Measurements from ENCODE around the gene SAPCD2.

SAPCD2 gene

GRCh38 chr9:137110911-137111787, 40.8 kb upstream of the SAPCD2 start:
- WGBS (ENCODE audit: insufficient coverage): 96% methylated on average over 22 of the region's 28 CpGs
- Histone ChIP-seq H3K9me3 (ENCODE audit: control extremely low read depth in 1 of 5, control insufficient read depth in 4 of 5, insufficient read depth in 2 of 5, low read depth in 1 of 5, low read length in 4 of 5) (no peaks in the 10 kb centered on the region), H3K4me3 (ENCODE audit: control insufficient read depth in 1 of 7, extremely low read depth in 1 of 7, insufficient read depth in 4 of 7, low read depth in 2 of 7, low read length in 6 of 7) (no peak overlapping the region), H3K27ac (ENCODE audit: insufficient read depth in 1 of 2, low read depth in 1 of 2, low read length in 2 of 2, poor library complexity in 1 of 2, severe bottlenecking in 2 of 2) (no peak overlapping the region), H3K36me3 (ENCODE audit: control insufficient read depth in 4 of 4, insufficient read depth in 4 of 4, low read length in 3 of 4) (peaks cover 0 to 68% (median 39%) of the 10 kb centered on the region in 4 experiments), H3K4me1 (ENCODE audit: control extremely low read depth in 1 of 4, control insufficient read depth in 4 of 4, insufficient read depth in 4 of 4, low read length in 3 of 4) (peaks cover 0 to 13% (median 11%) of the 10 kb centered on the region in 4 experiments), H3K27me3 (replicated peaks in 2 of 5; ENCODE audit: control insufficient read depth in 4 of 5, insufficient read depth in 5 of 5, low read length in 4 of 5) (no peaks in the 10 kb centered on the region)
- ChIA-PET POLR2A (interaction anchor here (0.6 to 1.3 kb wide), 2 partner anchors 21 to 118 kb away, joined by 3 to 4 read pairs; no protein-coding TSS in a partner anchor), CTCF (interaction anchor here (1.4 kb wide), 1 partner anchor 94 kb away, joined by 3 read pairs; no protein-coding TSS in a partner anchor)
- DNase-seq: no peak

- Histone ChIP-seq H3K27me3 (replicated peaks in 2 of 5; ENCODE audit: control insufficient read depth in 4 of 5, insufficient read depth in 5 of 5, low read length in 4 of 5) (no peaks in the 10 kb centered on the region), H3K9me3 (ENCODE audit: control extremely low read depth in 1 of 5, control insufficient read depth in 4 of 5, insufficient read depth in 2 of 5, low read depth in 1 of 5, low read length in 4 of 5) (no peaks in the 10 kb centered on the region), H3K27ac (ENCODE audit: insufficient read depth in 1 of 2, low read depth in 1 of 2, low read length in 2 of 2, poor library complexity in 1 of 2, severe bottlenecking in 2 of 2) (no peak overlapping the region), H3K36me3 (ENCODE audit: control insufficient read depth in 4 of 4, insufficient read depth in 4 of 4, low read length in 3 of 4) (peaks cover 0 to 76% (median 46%) of the 10 kb centered on the region in 4 experiments), H3K4me3 (ENCODE audit: control insufficient read depth in 1 of 7, extremely low read depth in 1 of 7, insufficient read depth in 4 of 7, low read depth in 2 of 7, low read length in 6 of 7) (no peak overlapping the region), H3K4me1 (ENCODE audit: control extremely low read depth in 1 of 4, control insufficient read depth in 4 of 4, insufficient read depth in 4 of 4, low read length in 3 of 4) (peaks cover 0 to 12% (median 11%) of the 10 kb centered on the region in 4 experiments)
- WGBS (ENCODE audit: insufficient coverage): 93% methylated on average over 38 of the region's 38 CpGs
- no peak for DNase-seq
- ChIA-PET POLR2A (no interaction called here), CTCF (interaction anchor here (1.4 kb wide), 1 partner anchor 94 kb away, joined by 3 read pairs; no protein-coding TSS in a partner anchor)
Measured at GRCh38 chr9:137110147-137110910, 40.0 kb upstream of the SAPCD2 start.

- CTCF ChIA-PET: interaction anchor here (1.1 to 1.8 kb wide), 2 partner anchors 9 to 23 kb away, joined by 3 to 7 read pairs; partner anchors contain the start of gene MAN1B1
- Histone ChIP-seq H3K4me3 (ENCODE audit: control insufficient read depth in 1 of 7, extremely low read depth in 1 of 7, insufficient read depth in 4 of 7, low read depth in 2 of 7, low read length in 6 of 7) (no peak overlapping the region), H3K9me3 (ENCODE audit: control extremely low read depth in 1 of 5, control insufficient read depth in 4 of 5, insufficient read depth in 2 of 5, low read depth in 1 of 5, low read length in 4 of 5) (no peaks in the 10 kb centered on the region), H3K4me1 (ENCODE audit: control extremely low read depth in 1 of 4, control insufficient read depth in 4 of 4, insufficient read depth in 4 of 4, low read length in 3 of 4) (peaks cover 0 to 5% (median 4%) of the 10 kb centered on the region in 4 experiments), H3K36me3 (ENCODE audit: control insufficient read depth in 4 of 4, insufficient read depth in 4 of 4, low read length in 3 of 4) (peaks cover 0 to 84% (median 50%) of the 10 kb centered on the region in 4 experiments), H3K27me3 (replicated peaks in 2 of 5; ENCODE audit: control insufficient read depth in 4 of 5, insufficient read depth in 5 of 5, low read length in 4 of 5) (no peaks in the 10 kb centered on the region), H3K27ac (ENCODE audit: insufficient read depth in 1 of 2, low read depth in 1 of 2, low read length in 2 of 2, poor library complexity in 1 of 2, severe bottlenecking in 2 of 2) (no peak overlapping the region)
- DNase-seq: no peak
- POLR2A ChIA-PET: no interaction called here
- WGBS (ENCODE audit: insufficient coverage): 93% methylated on average over 27 of the region's 34 CpGs
Measured at GRCh38 chr9:137109250-137110146, 39.1 kb upstream of the SAPCD2 start.

GRCh38 chr9:137108608-137109249, 38.4 kb upstream of the SAPCD2 start:
- H3K9me3 ChIP-seq (ENCODE audit: control extremely low read depth in 1 of 5, control insufficient read depth in 4 of 5, insufficient read depth in 2 of 5, low read depth in 1 of 5, low read length in 4 of 5): no peaks in the 10 kb centered on the region
- H3K27ac ChIP-seq (ENCODE audit: insufficient read depth in 1 of 2, low read depth in 1 of 2, low read length in 2 of 2, poor library complexity in 1 of 2, severe bottlenecking in 2 of 2): no peak overlapping the region
- peaks cover 0 to 90% (median 53%) of the 10 kb centered on the region in 4 experiments for H3K36me3 ChIP-seq (ENCODE audit: control insufficient read depth in 4 of 4, insufficient read depth in 4 of 4, low read length in 3 of 4)
- DNase-seq: no peak
- no peaks in the 10 kb centered on the region for H3K27me3 ChIP-seq (replicated peaks in 2 of 5; ENCODE audit: control insufficient read depth in 4 of 5, insufficient read depth in 5 of 5, low read length in 4 of 5)
- CTCF ChIA-PET: interaction anchor here (1.1 to 1.8 kb wide), 3 partner anchors 9 to 22 kb away, joined by 3 to 7 read pairs (median 7); partner anchors contain the start of gene MAN1B1
- 88% methylated on average over 25 of the region's 29 CpGs for WGBS (ENCODE audit: insufficient coverage)
- H3K4me1 ChIP-seq (ENCODE audit: control extremely low read depth in 1 of 4, control insufficient read depth in 4 of 4, insufficient read depth in 4 of 4, low read length in 3 of 4): peaks cover 0 to 5% (median 4%) of the 10 kb centered on the region in 4 experiments
- POLR2A ChIA-PET: no interaction called here
- no peak overlapping the region for H3K4me3 ChIP-seq (ENCODE audit: control insufficient read depth in 1 of 7, extremely low read depth in 1 of 7, insufficient read depth in 4 of 7, low read depth in 2 of 7, low read length in 6 of 7)

GRCh38 chr9:137107982-137108381, 37.6 kb upstream of the SAPCD2 start:
- H3K36me3 ChIP-seq (ENCODE audit: control insufficient read depth in 4 of 4, insufficient read depth in 4 of 4, low read length in 3 of 4): peaks cover 0 to 95% (median 58%) of the 10 kb centered on the region in 4 experiments

More at GRCh38 chr9:137107982-137108381, 37.6 kb upstream of the SAPCD2 start:
- Histone ChIP-seq H3K4me3 (ENCODE audit: control insufficient read depth in 1 of 7, extremely low read depth in 1 of 7, insufficient read depth in 4 of 7, low read depth in 2 of 7, low read length in 6 of 7) (no peak overlapping the region), H3K27ac (ENCODE audit: insufficient read depth in 1 of 2, low read depth in 1 of 2, low read length in 2 of 2, poor library complexity in 1 of 2, severe bottlenecking in 2 of 2) (no peak overlapping the region), H3K4me1 (ENCODE audit: control extremely low read depth in 1 of 4, control insufficient read depth in 4 of 4, insufficient read depth in 4 of 4, low read length in 3 of 4) (no peaks in the 10 kb centered on the region), H3K27me3 (replicated peaks in 2 of 5; ENCODE audit: control insufficient read depth in 4 of 5, insufficient read depth in 5 of 5, low read length in 4 of 5) (no peaks in the 10 kb centered on the region), H3K9me3 (ENCODE audit: control extremely low read depth in 1 of 5, control insufficient read depth in 4 of 5, insufficient read depth in 2 of 5, low read depth in 1 of 5, low read length in 4 of 5) (peaks cover 0 to 5% (median 0%) of the 10 kb centered on the region in 5 experiments)
- DNase-seq: no peak
- CTCF ChIA-PET: interaction anchor here (1.4 to 1.8 kb wide), 3 partner anchors 10 to 65 kb away, joined by 3 to 7 read pairs (median 7); no protein-coding TSS in a partner anchor
- 97% methylated on average over 16 of the region's 17 CpGs for WGBS (ENCODE audit: insufficient coverage)
- POLR2A ChIA-PET: no interaction called here
